ENCODE results near the gene XRCC5.

XRCC5 gene

DNA sequence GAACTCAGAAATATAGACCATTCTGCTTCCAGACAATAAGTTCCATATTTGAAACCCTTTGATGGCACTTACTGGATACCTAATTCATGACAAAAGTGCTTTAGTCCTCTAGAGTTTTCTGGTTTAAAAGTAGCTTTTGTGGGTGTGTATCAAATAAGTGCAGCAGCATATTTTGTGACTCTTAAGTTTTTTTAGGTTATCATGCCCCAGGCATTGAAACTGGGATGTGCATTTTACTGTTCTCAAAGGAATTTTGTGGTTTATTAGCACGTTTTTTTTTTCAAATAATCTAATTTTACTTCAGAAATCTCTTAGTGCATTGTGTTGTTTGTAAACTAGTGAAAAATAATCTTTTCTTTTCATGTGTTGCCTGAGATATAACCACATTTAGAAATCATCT lies 1.5 kb downstream of the XRCC5 start:
- DNase-seq (ENCODE audit: insufficient read length) (no peak), FAIRE-seq (no peak)
- TF ChIP-seq POLR2AphosphoS5 (IDR thresholded peaks at IDR 0.05; ENCODE audit: low read depth, low read length), result no peak
- no peak for TF ChIP-seq TAF1 (IDR thresholded peaks at IDR 0.05; ENCODE audit: borderline replicate concordance, low read depth, low read length)
- TF ChIP-seq POLR2A (IDR thresholded peaks at IDR 0.05; ENCODE audit: low read depth, low read length), result no peak

DNA sequence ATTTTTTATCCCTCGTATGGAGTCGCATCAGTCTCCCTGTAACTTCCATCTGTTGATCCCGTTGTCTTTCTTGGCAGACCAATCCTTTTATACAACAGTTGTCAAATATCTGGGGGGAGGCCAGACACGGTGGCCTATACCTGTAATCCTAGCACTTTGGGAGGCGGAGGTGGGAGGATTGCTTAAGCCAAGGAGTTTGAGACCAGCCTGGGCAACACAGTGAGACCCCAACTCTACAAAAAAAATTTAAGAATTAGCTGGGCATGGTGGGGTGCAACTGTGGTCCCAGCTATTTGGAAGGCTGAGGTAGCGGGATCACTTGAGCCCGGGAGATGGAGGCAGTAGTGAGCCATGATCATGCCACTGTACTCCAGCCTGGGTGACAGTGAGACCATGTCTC lies 2.0 kb downstream of the XRCC5 start:
- FAIRE-seq (no peak), DNase-seq (ENCODE audit: insufficient read length) (no peak)
- TF ChIP-seq POLR2A (IDR thresholded peaks at IDR 0.05; ENCODE audit: low read depth, low read length) (no peak), TAF1 (IDR thresholded peaks at IDR 0.05; ENCODE audit: borderline replicate concordance, low read depth, low read length) (no peak), POLR2AphosphoS5 (IDR thresholded peaks at IDR 0.05; ENCODE audit: low read depth, low read length) (no peak)

DNA sequence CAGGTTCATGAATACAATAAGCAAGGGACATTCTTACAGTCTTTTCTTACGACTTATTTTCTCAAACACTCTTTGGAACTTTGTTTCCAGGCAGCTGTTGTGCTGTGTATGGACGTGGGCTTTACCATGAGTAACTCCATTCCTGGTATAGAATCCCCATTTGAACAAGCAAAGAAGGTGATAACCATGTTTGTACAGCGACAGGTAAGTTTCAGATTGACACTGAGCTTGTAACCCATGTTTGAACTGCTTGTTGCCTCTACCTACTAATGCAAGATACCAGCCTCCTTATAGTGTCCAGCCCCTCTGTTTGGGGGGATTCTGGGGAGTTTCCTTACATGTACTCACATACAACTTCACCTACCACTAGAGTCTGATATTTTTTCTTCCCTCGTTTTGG lies 3.8 kb downstream of the XRCC5 start:
- FAIRE-seq (no peak), DNase-seq (ENCODE audit: insufficient read length) (no peak)
- TF ChIP-seq POLR2A (IDR thresholded peaks at IDR 0.05; ENCODE audit: low read depth, low read length) (no peak; the same call in 1 of the 2 replicates), TAF1 (IDR thresholded peaks at IDR 0.05; ENCODE audit: borderline replicate concordance, low read depth, low read length) (no peak)

DNA sequence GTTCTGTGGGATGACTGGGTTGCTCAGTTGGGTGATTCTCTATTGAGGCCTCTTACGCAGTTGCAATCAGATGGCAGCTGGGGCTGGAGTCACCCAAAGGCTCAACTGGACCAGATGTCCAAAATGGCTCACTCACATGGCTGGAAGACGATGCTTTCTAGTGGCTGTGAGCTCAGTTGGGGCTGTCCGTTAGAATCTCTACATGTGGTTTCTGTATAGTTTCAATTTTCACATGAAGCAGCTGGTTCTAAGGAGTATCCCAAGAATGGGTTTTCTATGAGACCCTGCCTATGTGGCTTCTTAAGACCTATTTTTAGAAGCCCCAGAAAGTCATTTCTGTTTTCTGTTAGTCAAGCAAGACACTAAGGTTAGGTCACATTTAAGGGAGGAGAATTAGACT lies 4.4 kb downstream of the XRCC5 start:
- DNase-seq (ENCODE audit: insufficient read length), result peak; percentile 14
- TF ChIP-seq POLR2A (IDR thresholded peaks at IDR 0.05; ENCODE audit: low read depth, low read length) (no peak; the same call in none of the 2 replicates), TAF1 (IDR thresholded peaks at IDR 0.05; ENCODE audit: borderline replicate concordance, low read depth, low read length) (no peak), POLR2AphosphoS5 (IDR thresholded peaks at IDR 0.05; ENCODE audit: low read depth, low read length) (peak; percentile 47)
- FAIRE-seq, result no peak

DNA sequence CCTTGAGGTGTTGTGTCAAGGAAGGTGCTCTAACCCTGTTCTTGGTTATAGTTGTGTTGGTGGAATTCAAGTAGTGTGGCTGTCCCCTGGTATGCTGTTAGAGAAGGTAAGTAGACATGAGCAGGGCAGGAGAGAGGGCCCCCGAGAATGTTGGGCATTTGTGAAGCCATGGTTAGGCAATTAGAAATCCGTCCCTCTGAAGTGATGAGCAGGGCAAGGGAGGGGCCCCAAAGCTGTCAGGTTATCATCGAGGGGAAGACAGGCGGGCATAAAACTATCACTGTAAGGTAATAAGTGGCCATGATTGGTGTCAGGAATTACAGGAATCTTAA lies 5.2 kb downstream of the XRCC5 start:
- FAIRE-seq, result no peak
- no peak for TF ChIP-seq TAF1 (IDR thresholded peaks at IDR 0.05; ENCODE audit: borderline replicate concordance, low read depth, low read length)
- TF ChIP-seq POLR2AphosphoS5 (IDR thresholded peaks at IDR 0.05; ENCODE audit: low read depth, low read length), result no peak
- TF ChIP-seq POLR2A (IDR thresholded peaks at IDR 0.05; ENCODE audit: low read depth, low read length), result no peak

GRCh38 chr2:216114714-216115531 lies 5.8 kb downstream of the XRCC5 start:
- peak; percentile 44 for DNase-seq (ENCODE audit: insufficient read length)
- TF ChIP-seq POLR2AphosphoS5 (IDR thresholded peaks at IDR 0.05; ENCODE audit: low read depth, low read length) (peak; percentile 59; the same call in 1 of the 2 replicates), POLR2A (IDR thresholded peaks at IDR 0.05; ENCODE audit: low read depth, low read length) (peak; percentile 56; the same call in 1 of the 2 replicates), TAF1 (IDR thresholded peaks at IDR 0.05; ENCODE audit: borderline replicate concordance, low read depth, low read length) (no peak)
- peak; percentile 98 for FAIRE-seq

More for the DNA sequence above, 5.2 kb downstream of the XRCC5 start:
- DNase-seq (ENCODE audit: insufficient read length), result no peak

DNA sequence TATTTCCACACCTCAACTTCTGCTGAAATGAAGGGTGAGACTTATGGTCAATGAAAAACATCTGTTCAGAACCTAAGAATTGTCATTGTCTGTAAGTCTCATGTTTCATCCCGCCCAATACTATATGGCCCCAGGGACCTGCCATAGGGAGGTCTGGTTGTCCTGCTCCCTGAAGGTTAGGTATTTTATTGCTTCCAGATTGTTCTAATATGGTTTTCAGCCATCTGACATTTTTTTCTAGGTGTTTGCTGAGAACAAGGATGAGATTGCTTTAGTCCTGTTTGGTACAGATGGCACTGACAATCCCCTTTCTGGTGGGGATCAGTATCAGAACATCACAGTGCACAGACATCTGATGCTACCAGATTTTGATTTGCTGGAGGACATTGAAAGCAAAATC lies 7.3 kb downstream of the XRCC5 start:
- no peak for DNase-seq (ENCODE audit: insufficient read length)
- FAIRE-seq, result no peak
- no peak for TF ChIP-seq POLR2AphosphoS5 (IDR thresholded peaks at IDR 0.05; ENCODE audit: low read depth, low read length)
- peak; percentile 27; the same call in 1 of the 2 replicates for TF ChIP-seq POLR2A (IDR thresholded peaks at IDR 0.05; ENCODE audit: low read depth, low read length)

GRCh38 chr2:216117561-216118340 lies 8.6 kb downstream of the XRCC5 start:
- no peak for DNase-seq (ENCODE audit: insufficient read length)
- no peak for FAIRE-seq
- no peak; the same call in 1 of the 2 replicates for TF ChIP-seq POLR2AphosphoS5 (IDR thresholded peaks at IDR 0.05; ENCODE audit: low read depth, low read length)
- no peak for TF ChIP-seq TAF1 (IDR thresholded peaks at IDR 0.05; ENCODE audit: borderline replicate concordance, low read depth, low read length)
- 0 out of 2 replicates have a peak, but pooled peaks have one; percentile 4 for TF ChIP-seq POLR2A (IDR thresholded peaks at IDR 0.05; ENCODE audit: low read depth, low read length)

GRCh38 chr2:216118474-216118873 lies 9.3 kb downstream of the XRCC5 start:
- FAIRE-seq (no peak), DNase-seq (ENCODE audit: insufficient read length) (no peak)
- no peak for TF ChIP-seq POLR2A (IDR thresholded peaks at IDR 0.05; ENCODE audit: low read depth, low read length)
- TF ChIP-seq POLR2AphosphoS5 (IDR thresholded peaks at IDR 0.05; ENCODE audit: low read depth, low read length), result no peak
- no peak for TF ChIP-seq TAF1 (IDR thresholded peaks at IDR 0.05; ENCODE audit: borderline replicate concordance, low read depth, low read length)

DNA sequence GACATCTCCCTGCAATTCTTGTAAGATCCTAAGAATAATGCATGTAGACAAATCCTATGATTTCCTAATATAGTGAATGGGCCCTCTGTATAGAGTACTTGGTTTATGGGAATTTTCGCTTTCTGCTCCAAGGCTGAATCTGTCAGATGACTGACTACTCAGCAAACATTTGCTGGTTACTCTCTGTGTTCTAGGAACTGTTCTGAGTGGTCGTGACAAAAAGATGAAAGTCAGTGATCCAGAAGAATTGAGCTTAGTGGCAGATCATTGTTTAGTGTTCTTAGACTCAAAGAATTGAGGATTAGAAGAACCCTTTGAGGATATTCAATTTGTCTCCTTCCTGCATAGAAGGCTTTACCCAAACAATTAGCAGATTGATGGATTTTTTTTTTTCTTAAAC lies 10.0 kb downstream of the XRCC5 start:
- no peak for DNase-seq (ENCODE audit: insufficient read length)
- peak; percentile 14 for FAIRE-seq
- TF ChIP-seq POLR2AphosphoS5 (IDR thresholded peaks at IDR 0.05; ENCODE audit: low read depth, low read length), result no peak
- TF ChIP-seq TAF1 (IDR thresholded peaks at IDR 0.05; ENCODE audit: borderline replicate concordance, low read depth, low read length), result no peak
- TF ChIP-seq POLR2A (IDR thresholded peaks at IDR 0.05; ENCODE audit: low read depth, low read length), result no peak

DNA sequence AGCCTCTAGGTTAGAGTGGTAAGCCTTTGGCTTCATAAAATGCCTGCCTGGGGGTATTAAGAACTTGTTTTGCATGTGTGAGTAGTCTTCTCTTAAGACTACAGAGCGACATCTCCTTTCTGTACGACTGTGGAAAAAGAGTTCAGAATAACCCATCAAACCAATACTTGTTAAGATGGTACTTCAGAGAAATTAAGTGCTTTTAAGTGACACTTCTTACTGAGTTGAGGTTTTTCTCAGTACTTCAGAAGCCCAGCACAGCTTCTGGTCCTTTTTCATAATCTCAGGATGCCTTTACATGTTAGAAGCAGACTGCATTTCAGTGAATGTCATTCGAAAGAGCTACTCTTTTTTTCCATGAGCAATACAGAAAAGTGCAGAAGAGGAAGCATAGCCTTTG lies 10.8 kb downstream of the XRCC5 start:
- TF ChIP-seq POLR2AphosphoS5 (IDR thresholded peaks at IDR 0.05; ENCODE audit: low read depth, low read length) (no peak), TAF1 (IDR thresholded peaks at IDR 0.05; ENCODE audit: borderline replicate concordance, low read depth, low read length) (no peak), POLR2A (IDR thresholded peaks at IDR 0.05; ENCODE audit: low read depth, low read length) (no peak)
- FAIRE-seq, result no peak
- no peak for DNase-seq (ENCODE audit: insufficient read length)

- no peak for TF ChIP-seq POLR2AphosphoS5 (IDR thresholded peaks at IDR 0.05; ENCODE audit: low read depth, low read length)
- DNase-seq (ENCODE audit: insufficient read length), result no peak
- no peak for FAIRE-seq
Measured at GRCh38 chr2:216121255-216121654, 12.1 kb downstream of the XRCC5 start.

Measured in GM12892 (cell line).